Measurements from ENCODE around the gene PLA2G6. TPM values are rescaled to one million over a fixed set of nuclear protein-coding genes. Genes with fewer than 3 reads are reported as not detected.
A peak's percentile ranks its signal among the peaks of the same experiment; 100 is the strongest.

Gene PLA2G6
- total and polyA plus RNA-seq, 4 donors, result 22.9 to 32.8 (median 29.6) TPM

DNA sequence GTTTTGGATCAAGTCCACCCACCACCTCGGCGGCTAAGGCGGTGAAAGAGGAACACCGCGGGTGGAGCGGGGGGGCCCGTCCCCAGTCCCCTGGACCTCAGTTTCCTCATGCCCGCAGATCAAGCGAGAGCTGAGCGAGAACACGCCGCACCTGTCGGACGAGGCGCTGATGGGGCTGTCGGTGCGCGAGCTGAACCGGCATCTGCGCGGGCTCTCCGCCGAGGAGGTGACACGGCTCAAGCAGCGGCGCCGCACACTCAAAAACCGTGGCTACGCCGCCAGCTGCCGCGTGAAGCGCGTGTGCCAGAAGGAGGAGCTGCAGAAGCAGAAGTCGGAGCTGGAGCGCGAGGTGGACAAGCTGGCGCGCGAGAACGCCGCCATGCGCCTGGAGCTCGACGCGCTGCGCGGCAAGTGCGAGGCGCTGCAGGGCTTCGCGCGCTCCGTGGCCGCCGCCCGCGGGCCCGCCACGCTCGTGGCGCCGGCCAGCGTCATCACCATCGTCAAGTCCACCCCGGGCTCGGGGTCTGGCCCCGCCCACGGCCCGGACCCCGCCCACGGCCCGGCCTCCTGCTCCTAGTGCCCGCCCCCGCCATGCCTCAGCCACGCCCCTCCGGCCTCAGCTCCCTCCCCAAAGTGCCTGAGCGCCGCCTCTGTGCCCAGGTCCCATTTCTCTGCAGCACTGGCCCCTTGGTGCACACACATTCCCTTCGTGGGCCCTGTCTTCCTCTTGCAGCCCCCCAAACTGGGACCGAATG is 32.8 kb upstream of the PLA2G6 start:
- H3K4me3 ChIP-seq (ENCODE audit: low read depth, low read length), result peak overlapping the region; percentile 39
- no peaks in the 10 kb centered on the region for H3K9me3 ChIP-seq (ENCODE audit: control insufficient read depth, insufficient read depth, low read length)
- H3K4me1 ChIP-seq (ENCODE audit: control insufficient read depth, insufficient read depth, low read length), result peaks cover 35% of the 10 kb centered on the region
- 2% methylated on average over 79 of the region's 81 CpGs for WGBS (ENCODE audit: insufficient coverage)
- peak in 3 of 6 donors; percentile 58 to 94 (median 85) for DNase-seq (ENCODE audit: low read depth in 4 of 6, low spot score in 6 of 6)
- H3K36me3 ChIP-seq (ENCODE audit: control insufficient read depth, insufficient read depth, low read length), result peaks cover 24% of the 10 kb centered on the region
- peak overlapping the region; percentile 40 for H3K27ac ChIP-seq (ENCODE audit: low read depth, low read length)
- no peaks in the 10 kb centered on the region for H3K27me3 ChIP-seq (ENCODE audit: control insufficient read depth, insufficient read depth, low read length)

DNA sequence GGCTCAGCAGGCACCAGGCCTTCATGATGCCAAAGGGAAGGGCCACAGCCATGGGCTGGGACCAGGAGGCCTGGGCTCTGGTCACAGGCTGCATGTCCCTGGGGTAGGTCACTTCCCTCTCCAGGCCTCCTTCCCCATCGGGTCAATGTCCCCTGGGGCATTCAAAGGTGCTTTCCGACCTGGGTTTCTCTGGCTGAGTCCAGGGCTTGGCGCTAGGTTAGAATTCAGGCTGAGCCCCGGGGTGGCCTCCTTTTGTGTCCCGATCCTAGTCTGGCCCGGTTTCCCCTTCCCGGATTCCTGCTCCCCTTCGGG is 32.3 kb upstream of the PLA2G6 start:
- no peak overlapping the region for H3K27ac ChIP-seq (ENCODE audit: low read depth, low read length)
- peaks cover 23% of the 10 kb centered on the region for H3K36me3 ChIP-seq (ENCODE audit: control insufficient read depth, insufficient read depth, low read length)
- no peaks in the 10 kb centered on the region for H3K9me3 ChIP-seq (ENCODE audit: control insufficient read depth, insufficient read depth, low read length)
- no peak for DNase-seq (ENCODE audit: low read depth in 4 of 6, low spot score in 6 of 6)
- H3K4me1 ChIP-seq (ENCODE audit: control insufficient read depth, insufficient read depth, low read length), result peaks cover 31% of the 10 kb centered on the region
- peak overlapping the region; percentile 39 for H3K4me3 ChIP-seq (ENCODE audit: low read depth, low read length)
- no peaks in the 10 kb centered on the region for H3K27me3 ChIP-seq (ENCODE audit: control insufficient read depth, insufficient read depth, low read length)
- WGBS (ENCODE audit: insufficient coverage), result 26% methylated on average over 8 of the region's 8 CpGs

DNA sequence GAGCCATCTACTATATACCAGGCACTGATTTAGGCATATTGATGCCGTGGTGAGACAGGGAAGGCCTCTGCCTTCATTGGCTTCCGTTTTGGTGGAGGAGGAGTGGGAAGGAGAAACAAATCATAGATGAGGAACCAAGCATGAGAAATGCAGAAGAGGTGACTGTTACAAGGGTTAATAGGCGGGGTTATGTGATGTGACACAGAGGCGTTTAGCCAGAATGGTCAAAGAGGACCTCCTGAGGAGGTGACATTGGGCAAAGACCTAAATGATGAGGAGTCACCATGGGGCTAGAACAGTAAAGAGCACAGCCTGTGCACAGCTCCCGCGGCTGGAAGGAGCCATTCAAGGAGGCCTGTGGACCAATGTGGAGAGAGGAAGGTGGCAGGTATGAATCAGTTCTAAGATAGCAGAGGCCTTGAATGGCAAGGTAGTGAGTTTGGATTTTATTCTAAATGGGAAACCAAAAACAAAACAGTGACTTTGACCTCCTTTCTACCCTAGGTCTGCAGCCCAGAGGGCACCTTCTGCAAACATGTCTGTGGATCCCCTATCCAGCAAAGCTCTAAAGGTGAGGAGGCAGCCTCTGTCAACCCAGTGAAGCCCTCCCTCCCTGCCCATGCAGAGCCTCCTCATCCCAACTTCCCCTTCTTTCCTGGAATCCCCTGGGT is 31.8 kb upstream of the PLA2G6 start:
- WGBS (ENCODE audit: insufficient coverage), result 82% methylated on average over 5 of the region's 6 CpGs
- DNase-seq (ENCODE audit: low read depth in 4 of 6, low spot score in 6 of 6), result no peak
- peaks cover 21% of the 10 kb centered on the region for H3K36me3 ChIP-seq (ENCODE audit: control insufficient read depth, insufficient read depth, low read length)
- peak overlapping the region; percentile 39 for H3K4me3 ChIP-seq (ENCODE audit: low read depth, low read length)
- no peaks in the 10 kb centered on the region for H3K9me3 ChIP-seq (ENCODE audit: control insufficient read depth, insufficient read depth, low read length)
- no peak overlapping the region for H3K27ac ChIP-seq (ENCODE audit: low read depth, low read length)
- no peaks in the 10 kb centered on the region for H3K27me3 ChIP-seq (ENCODE audit: control insufficient read depth, insufficient read depth, low read length)
- H3K4me1 ChIP-seq (ENCODE audit: control insufficient read depth, insufficient read depth, low read length), result peaks cover 26% of the 10 kb centered on the region

GRCh38 chr22:38212442-38212841 is 30.8 kb upstream of the PLA2G6 start:
- Histone ChIP-seq H3K36me3 (ENCODE audit: control insufficient read depth, insufficient read depth, low read length) (peaks cover 18% of the 10 kb centered on the region), H3K4me3 (ENCODE audit: low read depth, low read length) (no peak overlapping the region)
- 100% methylated on average over 1 of the region's 2 CpGs for WGBS (ENCODE audit: insufficient coverage)

DNA sequence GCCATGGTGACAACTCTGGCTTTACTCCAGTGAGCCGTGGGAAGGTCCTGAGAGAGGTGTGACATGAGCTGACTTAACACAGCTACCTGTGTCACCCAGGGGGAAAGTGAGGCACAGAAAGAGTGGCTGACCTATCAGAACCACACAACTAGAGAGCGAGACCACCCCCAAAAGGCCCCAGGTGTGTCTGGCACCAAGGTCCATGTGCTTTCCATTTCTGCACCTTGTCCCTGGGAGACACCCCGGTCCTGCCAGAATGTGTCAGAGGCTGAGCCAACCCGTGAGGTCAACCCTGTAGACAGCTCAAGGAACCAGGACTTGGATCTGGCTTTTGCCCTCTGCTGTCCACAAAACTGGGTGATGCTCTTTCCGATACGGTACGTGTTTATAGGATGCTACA is 29.9 kb upstream of the PLA2G6 start:
- no peak overlapping the region for H3K27ac ChIP-seq (ENCODE audit: low read depth, low read length)
- WGBS (ENCODE audit: insufficient coverage), result 92% methylated on average over 4 of the region's 7 CpGs
- peaks cover 18% of the 10 kb centered on the region for H3K36me3 ChIP-seq (ENCODE audit: control insufficient read depth, insufficient read depth, low read length)
- H3K4me3 ChIP-seq (ENCODE audit: low read depth, low read length), result no peak overlapping the region
- H3K4me1 ChIP-seq (ENCODE audit: control insufficient read depth, insufficient read depth, low read length), result peaks cover 23% of the 10 kb centered on the region
- no peak for DNase-seq (ENCODE audit: low read depth in 4 of 6, low spot score in 6 of 6)
- no peaks in the 10 kb centered on the region for H3K27me3 ChIP-seq (ENCODE audit: control insufficient read depth, insufficient read depth, low read length)
- H3K9me3 ChIP-seq (ENCODE audit: control insufficient read depth, insufficient read depth, low read length), result no peaks in the 10 kb centered on the region

More at GRCh38 chr22:38212442-38212841, 30.8 kb upstream of the PLA2G6 start:
- DNase-seq (ENCODE audit: low read depth in 4 of 6, low spot score in 6 of 6), result no peak
- no peaks in the 10 kb centered on the region for H3K27me3 ChIP-seq (ENCODE audit: control insufficient read depth, insufficient read depth, low read length)
- H3K9me3 ChIP-seq (ENCODE audit: control insufficient read depth, insufficient read depth, low read length), result no peaks in the 10 kb centered on the region
- peaks cover 23% of the 10 kb centered on the region for H3K4me1 ChIP-seq (ENCODE audit: control insufficient read depth, insufficient read depth, low read length)
- H3K27ac ChIP-seq (ENCODE audit: low read depth, low read length), result no peak overlapping the region

DNA sequence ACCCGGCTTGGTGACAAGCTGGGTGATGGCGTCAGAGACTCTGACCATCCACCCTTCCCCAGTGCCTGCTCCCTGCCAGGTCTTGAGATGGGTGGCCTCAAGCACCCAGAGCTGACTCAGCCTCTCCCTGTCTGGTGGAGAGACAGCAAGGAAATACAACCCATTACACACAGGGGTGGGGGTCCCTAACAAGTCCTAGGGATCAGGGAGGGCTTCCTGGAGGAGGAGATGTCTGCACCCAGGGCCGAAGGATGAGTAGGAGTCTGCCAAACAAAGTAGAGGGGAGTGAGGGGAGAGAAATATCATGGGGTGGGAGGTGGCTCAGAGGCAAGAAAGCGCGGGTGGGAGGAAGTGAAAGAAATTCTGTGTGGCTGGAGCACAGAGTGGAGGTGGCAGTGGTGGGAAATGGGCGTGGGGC is 26.9 kb upstream of the PLA2G6 start:
- DNase-seq (ENCODE audit: low read depth in 4 of 6, low spot score in 6 of 6), result no peak
- H3K27me3 ChIP-seq (ENCODE audit: control insufficient read depth, insufficient read depth, low read length), result peaks cover 1% of the 10 kb centered on the region
- no peaks in the 10 kb centered on the region for H3K9me3 ChIP-seq (ENCODE audit: control insufficient read depth, insufficient read depth, low read length)
- no peak overlapping the region for H3K4me3 ChIP-seq (ENCODE audit: low read depth, low read length)
- peaks cover 20% of the 10 kb centered on the region for H3K36me3 ChIP-seq (ENCODE audit: control insufficient read depth, insufficient read depth, low read length)
- H3K27ac ChIP-seq (ENCODE audit: low read depth, low read length), result no peak overlapping the region
- WGBS (ENCODE audit: insufficient coverage), result 95% methylated on average over 3 of the region's 6 CpGs
- peaks cover 22% of the 10 kb centered on the region for H3K4me1 ChIP-seq (ENCODE audit: control insufficient read depth, insufficient read depth, low read length)

DNA sequence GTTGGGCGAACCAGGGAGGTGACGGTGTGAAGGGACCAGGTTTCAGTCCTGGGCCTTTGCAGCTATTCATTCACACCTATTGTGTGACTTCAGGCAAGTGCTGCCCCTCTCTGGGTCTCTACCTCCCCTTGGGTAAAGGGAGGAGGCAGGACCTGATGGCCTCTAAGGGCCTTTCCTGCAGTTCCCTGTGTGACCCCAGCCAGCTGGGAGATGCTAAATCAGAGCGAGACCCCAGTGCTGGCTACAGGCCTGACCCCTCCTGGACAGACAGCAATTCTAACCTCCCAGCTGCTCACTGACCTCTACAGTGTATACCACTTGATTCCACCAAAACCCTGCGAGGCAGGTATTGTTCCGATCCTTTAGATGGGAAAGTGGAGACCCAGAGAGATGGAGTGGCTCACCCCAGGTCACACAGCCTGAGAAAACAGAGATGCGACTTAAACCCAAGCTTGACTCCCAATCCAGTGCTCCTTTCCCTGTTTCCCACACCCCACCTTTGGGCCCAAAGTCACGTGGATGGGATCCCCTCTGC is 26.3 kb upstream of the PLA2G6 start:
- H3K4me1 ChIP-seq (ENCODE audit: control insufficient read depth, insufficient read depth, low read length), result peaks cover 25% of the 10 kb centered on the region
- peaks cover 20% of the 10 kb centered on the region for H3K36me3 ChIP-seq (ENCODE audit: control insufficient read depth, insufficient read depth, low read length)
- H3K27ac ChIP-seq (ENCODE audit: low read depth, low read length), result no peak overlapping the region
- peaks cover 3% of the 10 kb centered on the region for H3K27me3 ChIP-seq (ENCODE audit: control insufficient read depth, insufficient read depth, low read length)
- no peak for DNase-seq (ENCODE audit: low read depth in 4 of 6, low spot score in 6 of 6)
- WGBS (ENCODE audit: insufficient coverage), result 100% methylated on average over 2 of the region's 7 CpGs
- no peaks in the 10 kb centered on the region for H3K9me3 ChIP-seq (ENCODE audit: control insufficient read depth, insufficient read depth, low read length)
- H3K4me3 ChIP-seq (ENCODE audit: low read depth, low read length), result no peak overlapping the region

- peak in 2 of 6 donors; percentile 24 to 82 for DNase-seq (ENCODE audit: low read depth in 4 of 6, low spot score in 6 of 6)
- Histone ChIP-seq H3K27me3 (ENCODE audit: control insufficient read depth, insufficient read depth, low read length) (peaks cover 5% of the 10 kb centered on the region), H3K27ac (ENCODE audit: low read depth, low read length) (peak overlapping the region; percentile 61), H3K9me3 (ENCODE audit: control insufficient read depth, insufficient read depth, low read length) (no peaks in the 10 kb centered on the region), H3K4me3 (ENCODE audit: low read depth, low read length) (no peak overlapping the region), H3K4me1 (ENCODE audit: control insufficient read depth, insufficient read depth, low read length) (peaks cover 38% of the 10 kb centered on the region), H3K36me3 (ENCODE audit: control insufficient read depth, insufficient read depth, low read length) (peaks cover 20% of the 10 kb centered on the region)
- WGBS (ENCODE audit: insufficient coverage), result 73% methylated on average over 10 of the region's 15 CpGs
These were observed 23.9 kb upstream of the PLA2G6 start for GRCh38 chr22:38205261-38206128.

DNA sequence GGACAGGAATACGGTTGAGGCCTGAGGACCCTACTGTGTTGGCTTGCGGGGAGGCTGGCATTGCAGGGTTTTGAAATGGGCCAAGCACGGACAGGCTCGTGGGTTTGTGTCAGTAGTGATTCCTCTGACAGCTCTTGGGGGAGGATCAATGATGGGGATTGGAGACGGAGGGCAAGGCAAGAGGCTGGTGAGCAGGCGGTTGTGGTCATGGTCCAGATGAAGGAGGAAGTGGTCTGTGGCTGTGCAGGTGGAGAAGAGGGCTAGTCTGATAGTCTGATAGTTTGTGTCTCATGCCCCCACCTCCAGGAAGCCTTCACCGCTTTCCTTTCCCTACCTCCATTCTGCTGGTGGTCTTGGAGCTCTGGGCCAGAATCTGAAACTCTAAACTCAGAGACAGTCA is 23.2 kb upstream of the PLA2G6 start:
- WGBS (ENCODE audit: insufficient coverage), result 82% methylated on average over 5 of the region's 7 CpGs
- H3K9me3 ChIP-seq (ENCODE audit: control insufficient read depth, insufficient read depth, low read length), result no peaks in the 10 kb centered on the region
- H3K27ac ChIP-seq (ENCODE audit: low read depth, low read length), result peak overlapping the region; percentile 61
- DNase-seq (ENCODE audit: low read depth in 4 of 6, low spot score in 6 of 6), result no peak
- peaks cover 38% of the 10 kb centered on the region for H3K4me1 ChIP-seq (ENCODE audit: control insufficient read depth, insufficient read depth, low read length)
- H3K27me3 ChIP-seq (ENCODE audit: control insufficient read depth, insufficient read depth, low read length), result peaks cover 5% of the 10 kb centered on the region
- H3K36me3 ChIP-seq (ENCODE audit: control insufficient read depth, insufficient read depth, low read length), result peaks cover 13% of the 10 kb centered on the region
- H3K4me3 ChIP-seq (ENCODE audit: low read depth, low read length), result no peak overlapping the region

Data from spinal cord (tissue), 10 donors.